NAMALWA (cell line): ENCODE data around the gene BCAN.

Source experiments
- DNase-seq: peaks from one replicate; pipeline ENCODE4 v3.0.0-alpha.2; 2015; ENCODE audit warnings: low spot score

Gene BCAN

DNA sequence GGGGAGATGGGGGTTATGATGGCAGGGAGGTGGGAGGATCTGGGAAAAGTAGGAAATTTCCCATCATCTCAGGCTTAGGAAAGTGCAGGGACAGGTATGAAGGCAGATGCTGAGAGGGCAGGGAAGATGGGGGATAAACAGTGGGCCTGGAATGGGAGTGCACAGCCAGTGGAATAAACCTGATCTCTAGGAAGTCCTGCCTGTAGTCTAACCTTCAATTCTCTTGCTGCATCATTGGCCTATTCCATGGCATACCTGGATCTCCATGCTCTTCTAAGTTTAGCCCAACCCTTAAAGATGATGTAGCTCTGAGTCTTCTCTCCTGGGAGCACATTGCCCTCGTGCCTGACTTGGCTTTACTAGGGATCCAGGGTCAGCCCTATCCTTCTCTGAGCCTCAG is 2.7 kb downstream of the BCAN start:
- no peak for DNase-seq

DNA sequence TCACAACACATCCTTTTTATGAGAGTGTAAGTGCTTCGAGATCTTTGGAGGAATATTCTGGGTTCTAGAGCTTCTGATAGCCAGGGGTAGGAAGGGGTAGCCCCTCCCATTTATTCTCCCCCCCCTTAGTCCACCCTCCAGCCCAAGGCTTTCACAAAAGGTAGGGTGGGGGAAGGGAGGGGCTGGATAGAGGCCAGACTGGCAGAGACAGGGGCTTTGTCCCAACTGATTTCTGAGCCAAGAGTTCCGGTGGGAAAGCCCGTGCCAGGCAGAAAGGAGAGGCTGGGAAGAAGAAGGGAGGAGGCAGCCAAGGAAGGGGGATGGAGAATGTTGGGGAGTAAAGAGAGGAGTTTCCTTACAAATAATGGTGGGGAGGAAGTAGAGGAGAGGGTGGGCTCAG is 3.1 kb downstream of the BCAN start:
- no peak for DNase-seq

DNA sequence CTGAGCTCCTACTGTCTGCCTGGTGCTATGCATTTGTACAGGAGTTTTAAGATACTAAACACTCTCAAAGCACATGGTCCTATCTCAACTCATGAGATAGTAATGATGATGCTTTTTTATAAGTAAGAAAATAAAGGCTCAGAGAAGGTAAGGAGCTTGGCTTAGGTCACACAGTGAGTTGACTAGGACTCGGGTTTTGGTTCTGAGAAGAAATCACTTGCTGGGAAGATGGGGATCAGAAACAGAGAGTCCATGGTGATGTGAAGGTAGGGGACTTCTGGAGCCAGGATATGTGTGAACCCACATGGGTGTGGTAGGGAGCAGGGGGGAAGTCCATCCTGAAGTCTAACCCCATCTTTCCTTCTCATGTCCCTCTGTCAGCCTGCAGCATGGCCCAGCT is 3.7 kb downstream of the BCAN start:
- DNase-seq, result no peak

DNA sequence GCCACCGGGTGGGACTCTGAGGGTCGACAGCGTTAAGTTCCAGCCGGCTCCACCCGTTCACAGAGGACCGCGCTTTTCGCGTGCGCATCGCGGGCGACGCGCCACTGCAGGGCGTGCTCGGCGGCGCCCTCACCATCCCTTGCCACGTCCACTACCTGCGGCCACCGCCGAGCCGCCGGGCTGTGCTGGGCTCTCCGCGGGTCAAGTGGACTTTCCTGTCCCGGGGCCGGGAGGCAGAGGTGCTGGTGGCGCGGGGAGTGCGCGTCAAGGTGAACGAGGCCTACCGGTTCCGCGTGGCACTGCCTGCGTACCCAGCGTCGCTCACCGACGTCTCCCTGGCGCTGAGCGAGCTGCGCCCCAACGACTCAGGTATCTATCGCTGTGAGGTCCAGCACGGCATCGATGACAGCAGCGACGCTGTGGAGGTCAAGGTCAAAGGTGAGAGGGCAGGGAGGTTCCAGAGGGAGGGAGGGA is 4.9 kb downstream of the BCAN start:
- no peak for DNase-seq

DNA sequence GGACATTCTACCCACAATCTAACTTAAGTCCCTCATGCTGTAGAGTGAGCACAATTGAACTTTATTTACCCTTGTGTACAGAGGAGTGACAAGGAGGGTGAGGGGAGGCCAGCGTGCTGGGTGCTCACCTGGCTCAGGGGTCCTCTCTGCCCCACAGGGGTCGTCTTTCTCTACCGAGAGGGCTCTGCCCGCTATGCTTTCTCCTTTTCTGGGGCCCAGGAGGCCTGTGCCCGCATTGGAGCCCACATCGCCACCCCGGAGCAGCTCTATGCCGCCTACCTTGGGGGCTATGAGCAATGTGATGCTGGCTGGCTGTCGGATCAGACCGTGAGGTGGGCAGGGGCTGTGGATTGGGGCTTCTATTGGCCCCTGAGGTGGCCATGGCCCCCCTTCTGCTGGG is 5.4 kb downstream of the BCAN start:
- DNase-seq, result no peak

DNA sequence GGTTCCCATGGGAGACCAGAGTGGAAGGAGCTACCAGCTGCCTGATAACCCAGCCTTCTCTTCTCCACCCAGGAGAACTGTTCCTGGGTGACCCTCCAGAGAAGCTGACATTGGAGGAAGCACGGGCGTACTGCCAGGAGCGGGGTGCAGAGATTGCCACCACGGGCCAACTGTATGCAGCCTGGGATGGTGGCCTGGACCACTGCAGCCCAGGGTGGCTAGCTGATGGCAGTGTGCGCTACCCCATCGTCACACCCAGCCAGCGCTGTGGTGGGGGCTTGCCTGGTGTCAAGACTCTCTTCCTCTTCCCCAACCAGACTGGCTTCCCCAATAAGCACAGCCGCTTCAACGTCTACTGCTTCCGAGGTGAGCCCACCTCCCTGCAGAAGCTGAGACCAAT is 6.6 kb downstream of the BCAN start:
- no peak for DNase-seq

DNA sequence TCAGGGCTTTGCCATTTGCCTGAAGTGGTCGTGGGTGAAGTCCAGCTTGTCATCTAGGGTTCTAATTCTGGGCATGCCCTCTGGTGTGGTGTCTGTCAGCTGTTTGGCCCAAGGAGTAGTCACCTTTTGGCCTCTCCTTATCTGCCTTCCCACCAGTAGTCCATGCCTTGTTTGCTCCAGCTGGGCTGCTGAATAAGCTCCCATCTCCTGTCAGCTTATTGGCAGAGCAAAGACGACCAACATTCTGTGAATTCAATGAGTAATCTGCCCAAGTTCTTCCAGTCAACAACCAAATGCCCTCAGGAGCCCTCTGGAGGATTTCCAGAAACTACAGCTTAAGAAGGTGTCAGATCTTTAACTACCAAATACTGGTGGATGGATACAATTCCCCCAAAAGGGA is 7.0 kb downstream of the BCAN start:
- no peak for DNase-seq

DNA sequence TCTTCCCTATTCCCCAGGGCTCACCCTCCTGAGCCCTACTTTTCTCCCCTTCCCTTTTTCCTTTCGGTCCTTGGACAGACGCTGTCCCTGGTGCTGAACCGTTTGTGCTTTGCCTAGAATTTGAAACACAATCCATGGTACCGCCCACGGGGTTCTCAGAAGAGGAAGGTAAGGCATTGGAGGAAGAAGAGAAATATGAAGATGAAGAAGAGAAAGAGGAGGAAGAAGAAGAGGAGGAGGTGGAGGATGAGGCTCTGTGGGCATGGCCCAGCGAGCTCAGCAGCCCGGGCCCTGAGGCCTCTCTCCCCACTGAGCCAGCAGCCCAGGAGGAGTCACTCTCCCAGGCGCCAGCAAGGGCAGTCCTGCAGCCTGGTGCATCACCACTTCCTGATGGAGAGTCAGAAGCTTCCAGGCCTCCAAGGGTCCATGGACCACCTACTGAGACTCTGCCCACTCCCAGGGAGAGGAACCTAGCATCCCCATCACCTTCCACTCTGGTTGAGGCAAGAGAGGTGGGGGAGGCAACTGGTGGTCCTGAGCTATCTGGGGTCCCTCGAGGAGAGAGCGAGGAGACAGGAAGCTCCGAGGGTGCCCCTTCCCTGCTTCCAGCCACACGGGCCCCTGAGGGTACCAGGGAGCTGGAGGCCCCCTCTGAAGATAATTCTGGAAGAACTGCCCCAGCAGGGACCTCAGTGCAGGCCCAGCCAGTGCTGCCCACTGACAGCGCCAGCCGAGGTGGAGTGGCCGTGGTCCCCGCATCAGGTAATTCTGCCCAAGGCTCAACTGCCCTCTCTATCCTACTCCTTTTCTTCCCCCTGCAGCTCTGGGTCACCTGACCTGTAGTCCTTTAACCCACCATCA is 10.4 kb downstream of the BCAN start:
- no peak for DNase-seq

DNA sequence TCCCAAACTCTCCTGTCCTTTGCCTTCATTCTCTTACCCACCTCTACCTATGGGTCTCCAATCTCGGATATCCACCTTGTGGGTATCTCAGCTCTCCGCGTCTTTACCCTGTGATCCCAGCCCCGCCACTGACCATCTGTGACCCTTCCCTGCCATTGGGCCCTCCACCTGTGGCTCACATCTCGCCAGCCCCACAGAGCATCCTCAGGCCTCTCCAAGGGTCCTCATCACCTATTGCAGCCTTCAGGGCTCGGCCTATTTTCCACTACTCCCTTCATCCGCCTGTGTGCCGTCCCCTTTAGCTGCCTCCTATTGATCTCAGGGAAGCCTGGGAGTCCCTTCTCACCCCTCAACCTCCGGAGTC is 11.1 kb downstream of the BCAN start:
- no peak for DNase-seq

DNA sequence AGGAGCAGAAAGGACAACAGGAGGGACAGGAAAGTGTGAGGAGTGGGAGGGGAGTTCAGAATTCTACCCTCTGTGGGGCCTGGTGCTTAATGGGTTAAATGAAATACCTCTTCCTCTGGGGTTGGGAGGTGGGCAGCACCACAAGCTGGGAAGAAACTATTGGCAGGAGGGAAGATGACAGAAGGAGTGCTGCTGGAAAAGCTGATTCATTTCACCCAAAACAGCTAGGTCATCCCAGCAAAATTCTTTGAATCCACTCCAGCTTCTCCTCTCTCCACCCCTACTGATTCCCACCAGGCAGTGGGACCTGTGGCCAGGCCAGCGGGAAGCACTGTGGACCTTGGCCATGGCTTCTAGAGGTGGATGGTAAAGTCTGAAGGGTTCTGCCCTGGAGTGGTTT is 12.8 kb downstream of the BCAN start:
- DNase-seq, result no peak

DNA sequence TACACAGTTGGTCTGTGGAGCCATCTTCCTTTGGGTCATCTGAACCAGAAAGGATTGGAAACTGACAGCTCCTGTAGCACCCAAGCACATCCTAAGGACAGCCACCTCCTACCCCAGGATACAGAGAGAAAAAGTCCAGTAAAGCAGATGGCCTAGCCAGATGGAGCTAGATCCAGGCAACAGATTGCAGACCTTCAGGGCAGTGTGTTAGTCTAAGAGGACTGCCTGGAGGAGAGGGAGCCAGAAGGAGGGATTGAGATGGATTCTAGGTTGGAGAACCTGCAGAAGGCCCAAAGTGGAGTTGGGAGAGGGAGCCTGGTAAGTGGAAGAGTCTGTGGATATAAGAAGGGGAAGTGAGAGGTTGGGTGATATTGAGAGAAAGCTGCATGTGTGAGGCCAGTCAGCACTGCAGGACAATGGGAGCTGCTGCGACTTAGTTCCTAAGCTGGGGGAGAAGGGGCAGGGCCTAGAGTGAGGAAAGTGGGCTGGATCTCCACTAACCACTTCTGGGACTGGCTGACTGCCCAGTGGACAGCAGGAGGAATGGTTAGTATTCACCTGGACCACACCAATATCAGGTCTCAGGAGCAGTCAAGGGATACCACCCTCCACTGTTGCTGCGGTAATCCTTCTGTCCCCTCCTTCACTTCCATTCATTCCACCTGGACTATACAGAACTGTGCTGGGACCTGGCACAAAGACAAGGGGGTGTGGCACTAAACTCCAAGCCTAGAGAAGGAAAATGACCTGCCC is 13.4 kb downstream of the BCAN start:
- DNase-seq, result no peak

DNA sequence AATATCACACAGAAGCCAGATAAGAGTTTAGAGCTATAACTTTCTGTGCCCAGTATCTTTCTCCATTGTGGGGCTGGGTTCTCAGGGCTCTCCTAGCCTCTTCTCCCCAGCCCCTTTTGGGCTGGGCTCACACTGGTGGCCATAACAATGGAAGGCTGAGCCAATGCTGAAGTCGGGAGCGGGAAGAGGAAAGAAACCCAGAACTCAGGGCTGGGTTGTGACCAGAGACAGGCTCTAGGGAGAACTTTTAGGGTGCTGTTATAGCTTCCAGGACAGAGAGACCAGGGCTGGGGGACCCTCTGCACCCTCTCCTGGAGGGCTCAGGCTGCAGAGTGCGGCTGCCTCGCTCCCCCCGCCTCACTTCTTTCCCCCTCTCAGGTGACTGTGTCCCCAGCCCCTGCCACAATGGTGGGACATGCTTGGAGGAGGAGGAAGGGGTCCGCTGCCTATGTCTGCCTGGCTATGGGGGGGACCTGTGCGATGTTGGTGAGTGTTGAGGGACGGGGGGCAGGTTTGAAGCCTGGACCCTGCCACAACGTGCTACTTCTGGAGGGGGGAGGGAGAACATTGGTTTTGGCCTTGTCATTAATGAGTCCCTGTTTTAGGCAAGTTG is 14.1 kb downstream of the BCAN start:
- DNase-seq, result no peak

DNA sequence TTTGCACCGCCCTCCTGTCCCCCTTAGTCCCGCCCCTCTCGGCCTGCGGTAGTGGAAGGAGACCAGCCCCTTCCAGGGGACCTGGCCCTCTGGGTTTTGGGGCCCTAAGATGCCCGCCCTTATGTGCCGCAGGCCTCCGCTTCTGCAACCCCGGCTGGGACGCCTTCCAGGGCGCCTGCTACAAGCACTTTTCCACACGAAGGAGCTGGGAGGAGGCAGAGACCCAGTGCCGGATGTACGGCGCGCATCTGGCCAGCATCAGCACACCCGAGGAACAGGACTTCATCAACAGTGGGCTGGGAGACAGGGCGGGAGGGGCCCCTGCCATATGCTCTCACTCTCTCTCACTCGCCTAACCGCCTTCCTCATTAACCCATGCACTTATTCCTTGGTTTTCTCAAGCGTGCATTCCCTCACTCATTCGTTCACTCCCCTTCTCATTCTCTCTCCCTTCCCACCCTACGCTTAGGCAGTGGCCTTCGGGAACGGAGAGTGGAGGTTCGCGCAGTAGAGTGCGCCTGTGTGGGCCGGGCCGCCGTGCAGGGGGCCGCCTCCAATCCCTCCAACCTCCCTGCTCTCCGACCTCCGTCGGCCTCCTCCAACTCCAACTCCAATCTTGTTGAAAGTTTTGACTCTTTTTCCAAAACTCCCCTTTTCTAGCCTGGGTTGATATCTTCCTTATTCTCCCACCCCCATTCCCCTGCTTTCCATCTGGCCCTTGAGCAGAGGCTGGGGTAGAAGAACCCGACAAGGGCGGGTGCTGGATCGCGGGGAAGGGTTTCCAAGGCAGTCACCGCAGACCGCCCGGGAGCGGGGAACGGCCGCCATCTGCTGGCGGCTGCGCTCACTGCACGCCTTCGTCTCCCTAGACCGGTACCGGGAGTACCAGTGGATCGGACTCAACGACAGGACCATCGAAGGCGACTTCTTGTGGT is 15.2 kb downstream of the BCAN start:
- DNase-seq, result peak; percentile 77

DNA sequence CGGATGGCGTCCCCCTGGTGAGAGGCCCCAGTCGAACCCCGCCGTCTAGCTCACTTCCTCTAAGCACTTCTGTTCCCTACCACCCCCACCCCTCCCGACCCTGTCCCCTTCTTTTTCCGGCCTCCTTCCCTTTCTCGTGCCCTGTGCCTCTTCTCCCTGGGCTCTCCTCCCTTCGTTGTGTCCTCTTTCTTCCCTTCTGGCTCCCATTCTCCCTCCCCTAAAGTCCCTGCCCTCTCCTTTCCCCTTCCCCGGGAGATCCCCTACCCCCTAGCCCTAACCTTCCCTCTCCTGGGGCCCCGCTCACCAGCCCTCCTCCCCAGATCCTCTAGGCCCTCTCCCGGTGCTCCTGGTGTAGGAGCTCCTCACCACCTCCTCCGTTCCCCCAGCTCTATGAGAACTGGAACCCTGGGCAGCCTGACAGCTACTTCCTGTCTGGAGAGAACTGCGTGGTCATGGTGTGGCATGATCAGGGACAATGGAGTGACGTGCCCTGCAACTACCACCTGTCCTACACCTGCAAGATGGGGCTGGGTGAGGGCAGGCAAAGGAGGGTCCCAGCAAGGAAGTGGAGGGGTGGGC is 15.9 kb downstream of the BCAN start:
- no peak for DNase-seq

DNA sequence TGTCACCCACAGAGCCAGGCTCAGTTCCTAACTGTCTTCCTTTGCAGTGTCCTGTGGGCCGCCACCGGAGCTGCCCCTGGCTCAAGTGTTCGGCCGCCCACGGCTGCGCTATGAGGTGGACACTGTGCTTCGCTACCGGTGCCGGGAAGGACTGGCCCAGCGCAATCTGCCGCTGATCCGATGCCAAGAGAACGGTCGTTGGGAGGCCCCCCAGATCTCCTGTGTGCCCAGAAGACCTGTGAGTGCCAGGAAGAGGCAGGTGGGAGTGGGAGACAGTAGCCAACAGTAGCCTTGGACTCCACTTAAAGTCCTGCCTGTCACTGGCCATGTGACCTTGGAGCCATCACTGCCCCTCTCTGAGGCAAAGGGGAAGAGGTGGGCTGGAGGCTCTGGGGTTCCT is 16.6 kb downstream of the BCAN start:
- DNase-seq, result no peak

DNA sequence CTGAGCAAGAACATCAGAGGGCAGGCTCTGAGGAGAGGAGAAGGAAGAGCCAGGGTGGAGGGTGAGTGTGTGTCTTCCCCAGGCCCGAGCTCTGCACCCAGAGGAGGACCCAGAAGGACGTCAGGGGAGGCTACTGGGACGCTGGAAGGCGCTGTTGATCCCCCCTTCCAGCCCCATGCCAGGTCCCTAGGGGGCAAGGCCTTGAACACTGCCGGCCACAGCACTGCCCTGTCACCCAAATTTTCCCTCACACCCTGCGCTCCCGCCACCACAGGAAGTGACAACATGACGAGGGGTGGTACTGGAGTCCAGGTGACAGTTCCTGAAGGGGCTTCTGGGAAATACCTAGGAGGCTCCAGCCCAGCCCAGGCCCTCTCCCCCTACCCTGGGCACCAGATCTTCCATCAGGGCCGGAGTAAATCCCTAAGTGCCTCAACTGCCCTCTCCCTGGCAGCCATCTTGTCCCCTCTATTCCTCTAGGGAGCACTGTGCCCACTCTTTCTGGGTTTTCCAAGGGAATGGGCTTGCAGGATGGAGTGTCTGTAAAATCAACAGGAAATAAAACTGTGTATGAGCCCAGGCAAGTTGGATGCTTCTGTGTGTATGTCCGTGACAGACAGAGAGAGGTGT is 17.1 kb downstream of the BCAN start:
- DNase-seq, result no peak

DNA sequence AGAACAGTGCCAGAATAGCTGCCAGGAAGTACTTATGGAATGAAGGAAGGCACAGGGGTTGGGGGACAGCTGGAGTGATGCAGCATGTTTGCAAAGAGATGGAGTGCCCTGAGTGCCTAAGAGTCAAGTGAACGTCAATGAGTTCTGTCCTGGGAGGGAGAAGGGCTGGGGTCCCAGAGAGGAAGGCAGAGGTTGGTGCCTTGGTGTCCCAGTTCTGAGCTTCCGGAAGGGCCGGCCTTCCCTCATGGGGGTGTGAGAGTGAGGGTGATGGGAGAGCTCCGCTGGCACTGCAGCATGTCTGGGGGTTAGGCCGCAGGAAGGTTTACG is 17.7 kb downstream of the BCAN start:
- DNase-seq, result no peak

DNA sequence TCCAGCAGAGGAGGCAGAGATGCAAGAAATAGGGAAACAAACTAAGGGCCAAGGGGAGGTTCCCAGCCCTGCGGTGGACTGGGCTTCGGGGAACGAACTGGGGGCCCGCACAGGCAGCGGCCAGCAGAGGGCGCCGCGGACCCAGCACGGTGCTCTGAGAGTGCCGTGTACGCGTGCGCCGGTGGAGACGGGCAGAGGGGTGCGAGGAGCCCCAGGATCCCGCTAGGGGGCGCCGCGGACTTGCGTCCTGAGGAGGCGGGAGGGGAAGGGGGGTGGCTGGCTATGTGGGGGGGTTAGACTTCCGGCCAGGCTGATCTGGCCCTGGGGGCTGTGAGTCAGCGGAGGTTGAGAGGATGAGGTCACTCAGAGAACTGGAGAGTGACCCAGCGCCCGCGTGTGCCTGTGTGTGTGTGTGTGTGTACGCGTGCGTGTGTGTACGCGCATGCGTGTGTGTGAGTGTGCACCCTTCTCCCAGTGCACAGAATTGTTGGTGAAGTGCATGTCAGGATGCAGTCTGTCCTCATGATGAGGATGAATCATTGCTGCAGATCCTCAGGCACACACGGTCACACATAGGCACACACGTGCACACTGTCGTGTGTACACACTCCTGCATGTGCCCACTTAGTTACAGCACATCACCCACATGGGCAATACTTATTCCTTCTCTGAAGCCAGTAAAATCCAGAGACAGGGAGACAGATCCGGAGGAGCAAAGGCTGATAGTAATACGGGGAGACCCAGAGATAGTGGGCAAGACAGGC is 18.3 kb downstream of the BCAN start:
- peak; percentile 97 for DNase-seq

DNA sequence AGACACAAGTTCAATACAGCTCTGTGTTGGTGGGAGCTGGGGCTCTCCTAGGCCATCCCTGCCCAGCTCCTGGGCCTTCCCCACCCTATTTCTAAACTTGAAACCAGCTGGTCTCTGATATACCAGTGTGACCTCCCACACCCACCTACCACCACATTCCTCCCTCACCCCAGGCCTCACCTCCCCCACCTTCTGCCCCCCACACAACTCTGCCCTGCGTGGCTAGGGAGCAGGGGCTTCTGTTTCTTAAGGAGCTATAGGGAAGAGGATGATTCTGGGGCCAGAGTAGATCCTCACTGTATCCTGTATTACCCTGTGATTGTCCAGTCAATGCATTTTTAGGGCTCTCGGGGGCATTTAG is 18.8 kb downstream of the BCAN start:
- DNase-seq, result no peak

DNA sequence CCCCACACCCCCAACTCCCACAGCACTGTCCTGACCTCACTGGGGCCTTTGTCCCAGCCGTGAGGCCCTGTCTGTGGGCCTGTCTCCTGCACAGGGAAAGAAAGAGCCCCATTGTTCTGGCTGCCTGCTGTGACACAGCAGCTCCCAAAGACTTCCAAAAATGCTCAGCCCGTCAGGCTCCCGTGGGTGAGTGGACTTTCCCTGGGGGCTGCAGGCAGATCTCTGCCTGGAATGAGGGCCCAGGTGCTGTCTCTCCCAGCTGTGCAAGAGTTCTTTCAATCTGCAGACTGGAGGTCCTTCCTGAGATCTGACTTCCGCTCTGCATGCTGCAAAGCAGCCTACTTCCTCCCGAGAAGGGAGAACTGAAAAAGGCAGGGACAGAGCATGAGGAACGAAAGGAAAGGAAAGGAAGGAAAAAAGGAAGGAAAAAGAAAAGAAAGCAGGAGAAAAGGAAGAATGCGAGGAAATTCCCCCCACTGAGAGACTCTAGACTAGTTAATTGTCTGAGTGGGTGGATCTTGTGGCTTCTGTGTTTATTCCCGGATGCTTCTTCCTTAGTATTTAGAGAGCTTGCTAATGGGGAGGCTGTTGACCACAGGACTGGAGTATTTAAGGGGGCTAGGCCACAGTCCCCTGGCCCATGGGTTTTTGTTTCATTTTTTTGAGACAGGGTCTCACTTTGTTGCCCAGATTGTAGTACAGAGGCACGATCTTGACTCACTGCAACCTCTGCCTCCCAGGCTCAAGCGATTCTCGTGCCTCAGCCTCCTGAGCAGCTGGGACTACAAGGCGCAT is 20.3 kb downstream of the BCAN start:
- DNase-seq, result peak; percentile 52
